HCT116 (cell line): Measurements from ENCODE around the gene DLX5. TPM values are rescaled to one million over a fixed set of nuclear protein-coding genes. Genes with fewer than 3 reads are reported as not detected.

Source experiments
- ATAC-seq: fragments of 200-7000 bp; cut with Tn5 transposase; 2 replicates; pipeline ENCODE4 v1.9.1; 2020; ENCODE audit warnings: mild to moderate bottlenecking, moderate library complexity
- BruUV-seq: library from RNA; stranded (reverse); fragments of 400-500 nt; replicated peaks from 2 replicates; lab custom pipeline; 2021; lab: Mats Ljungman, UMichigan
- CTCF ChIA-PET: fragments of 300-600 bp; sonication (Branson Sonifier 250); formaldehyde crosslinking; loops from one replicate; lab custom pipeline; 2021; ENCODE audit warnings: antibody characterized with exemption; lab: Charles Lee
- POLR2A ChIA-PET: fragments of 300-600, 350-600 bp; sonication (Branson Sonifier 250); formaldehyde crosslinking; loops from one replicate; lab custom pipeline; 2021; ENCODE audit warnings: antibody characterized with exemption; lab: Charles Lee
- RAD21 ChIA-PET, 2 experiments: fragments of 300-600 bp; sonication (Branson Sonifier 250); formaldehyde crosslinking; loops; one replicate each; lab custom pipeline; 2023; ENCODE audit warnings: low total read pairs in 2 of 2; ENCODE audit not compliant: uncharacterized antibody in 2 of 2, unreplicated experiment in 2 of 2, low non-redundant PET in 1 of 2; lab: Charles Lee
- DNase-seq: peaks from one replicate; pipeline ENCODE4 v3.0.0-alpha.2; 2010; ENCODE audit warnings: low read depth, low spot score
- H2AFZ ChIP-seq: fragments of 200-600 bp; shearing (Covaris generic), sonication (generic); 2 replicates; pipeline ENCODE4 v1.6.1; 2017; ENCODE audit warnings: low read depth, mixed run types, mixed read lengths, antibody characterized with exemption, low read length; ENCODE audit not compliant: poor library complexity, severe bottlenecking
- H3K27ac ChIP-seq: 2 replicates; pipeline ENCODE4 v1.5.1; 2012; ENCODE audit warnings: low read depth, low read length
- H3K27me3 ChIP-seq: fragments of 200-600 bp; sonication (generic); 2 replicates; pipeline ENCODE4 v1.6.1; 2016; ENCODE audit warnings: mixed run types, low read length, mixed read lengths; ENCODE audit not compliant: insufficient read depth
- H3K36me3 ChIP-seq, 2 experiments: fragments of 200-500 bp in 1 of 2; fragments of 200-600 bp in 1 of 2; sonication (Bioruptor generic) in 1 of 2; sonication (generic) in 1 of 2; 2 replicates each; pipeline versions ENCODE4 v1.5.1 to v1.6.1; 2014 to 2016; ENCODE audit warnings: low read length in 2 of 2, inconsistent platforms in 1 of 2, mixed read lengths in 1 of 2, mixed run types in 1 of 2; ENCODE audit not compliant: insufficient read depth in 2 of 2, control insufficient read depth in 1 of 2
- H3K4me1 ChIP-seq, 2 experiments: fragments of 200-600 bp in 1 of 2; sonication (generic) in 1 of 2; 2 replicates each; pipeline versions ENCODE4 v1.5.1 to v1.6.1; 2012 to 2017; ENCODE audit warnings: low read length in 2 of 2, inconsistent platforms in 1 of 2, mild to moderate bottlenecking in 1 of 2, mixed read lengths in 1 of 2, mixed run types in 1 of 2, moderate library complexity in 1 of 2; ENCODE audit not compliant: insufficient read depth in 2 of 2, control insufficient read depth in 1 of 2
- H3K4me2 ChIP-seq: fragments of 200-600 bp; sonication (generic); 2 replicates; pipeline ENCODE4 v1.6.1; 2017; ENCODE audit warnings: mixed run types, low read length, mixed read lengths
- H3K4me3 ChIP-seq, 2 experiments: fragments of 200-600 bp in 1 of 2; sonication (generic) in 1 of 2; replicated peaks in 1 of 2; 2 replicates each; pipeline ENCODE4 v1.5.1; 2011 to 2016; ENCODE audit warnings: low read length in 2 of 2, control low read depth in 1 of 2, low read depth in 1 of 2, mild to moderate bottlenecking in 1 of 2, mixed read lengths in 1 of 2, mixed run types in 1 of 2
- H3K79me2 ChIP-seq: fragments of 200-600 bp; sonication (generic); 2 replicates; pipeline ENCODE4 v1.6.1; 2017; ENCODE audit warnings: mild to moderate bottlenecking, mixed run types, low read length, moderate library complexity, mixed read lengths; ENCODE audit not compliant: insufficient read depth
- H3K9ac ChIP-seq: fragments of 200-600 bp; sonication (generic); 2 replicates; pipeline ENCODE4 v1.6.1; 2016; ENCODE audit warnings: low read length, mixed read lengths
- H3K9me2 ChIP-seq: fragments of 200-600 bp; sonication (generic), shearing (Covaris generic); 2 replicates; pipeline ENCODE4 v1.6.1; 2017; ENCODE audit warnings: mixed run types, mild to moderate bottlenecking, moderate library complexity; ENCODE audit not compliant: insufficient read depth
- H3K9me3 ChIP-seq, 2 experiments: fragments of 200-500 bp in 1 of 2; fragments of 200-600 bp in 1 of 2; sonication (Bioruptor generic) in 1 of 2; sonication (generic) in 1 of 2; 2 replicates each; pipeline ENCODE4 v1.6.1; 2014 to 2017; ENCODE audit warnings: low read length in 2 of 2, mixed read lengths in 2 of 2, inconsistent platforms in 1 of 2, low read depth in 1 of 2, mild to moderate bottlenecking in 1 of 2, mixed run types in 1 of 2, moderate library complexity in 1 of 2; ENCODE audit not compliant: control insufficient read depth in 1 of 2, insufficient read depth in 1 of 2
- H4K20me1 ChIP-seq: fragments of 200-600 bp; sonication (generic), shearing (Covaris generic); 2 replicates; pipeline ENCODE4 v1.6.1; 2017; ENCODE audit warnings: mixed run types, mild to moderate bottlenecking, moderate library complexity; ENCODE audit not compliant: insufficient read depth
- CBX3 ChIP-seq: IDR thresholded peaks from 2 replicates; pipeline ENCODE4 v1.6.1; 2012; ENCODE audit warnings: low read depth
- EGR1 ChIP-seq: IDR thresholded peaks from 2 replicates; pipeline ENCODE4 v1.6.1; 2012; ENCODE audit warnings: low read depth
- EZH2 ChIP-seq: fragments of 200-600 bp; sonication (generic); IDR thresholded peaks from 2 replicates; pipeline ENCODE4 v1.6.1; 2017; ENCODE audit warnings: antibody characterized with exemption, mixed run types
- EZH2phosphoT487 ChIP-seq: fragments of 200-600 bp; IDR thresholded peaks from 2 replicates; pipeline ENCODE4 v1.6.1; 2018; ENCODE audit warnings: antibody characterized with exemption, borderline replicate concordance
- JUND ChIP-seq: IDR thresholded peaks from 2 replicates; pipeline ENCODE4 v1.6.1; 2012
- POLR2AphosphoS5 ChIP-seq: IDR thresholded peaks from 2 replicates; pipeline ENCODE4 v1.6.1; 2011; ENCODE audit warnings: mild to moderate bottlenecking, low read depth, low read length, moderate library complexity
- RAD21 ChIP-seq: IDR thresholded peaks from 2 replicates; pipeline ENCODE4 v1.6.1; 2012; ENCODE audit warnings: low read depth, mild to moderate bottlenecking
- REST ChIP-seq: IDR thresholded peaks from 2 replicates; pipeline ENCODE4 v1.6.1; 2012; ENCODE audit warnings: low read depth
- SRF ChIP-seq: IDR thresholded peaks from 2 replicates; pipeline ENCODE4 v1.6.1; 2012; ENCODE audit warnings: low read depth
- YY1 ChIP-seq: IDR thresholded peaks from 2 replicates; pipeline ENCODE4 v1.6.1; 2011; ENCODE audit warnings: low read length, low read depth, moderate library complexity, mild to moderate bottlenecking; ENCODE audit not compliant: insufficient replicate concordance; ENCODE audit errors: extremely low read depth
- ZFX ChIP-seq: fragments of 450-650 bp; IDR thresholded peaks from 2 replicates; pipeline ENCODE4 v1.6.1; 2017
- ZNF274 ChIP-seq: fragments of 200-500 bp; sonication (Bioruptor generic); IDR thresholded peaks from 2 replicates; pipeline ENCODE4 v1.6.1; 2014; ENCODE audit warnings: mild to moderate bottlenecking, low read depth, low read length, inconsistent platforms
- intact Hi-C: fragments of 100-400 bp; cut with micrococcal nuclease; formaldehyde crosslinking; loops from 2 replicates; pipeline ENCODE4 v1.10.0; 2022
- total RNA-seq: library from RNA; stranded (reverse); gene quantifications from one replicate; pipeline ENCODE4 v1.2.1, GENCODE V29; 2021; ENCODE audit not compliant: unreplicated experiment
- TF ChIP-seq, protein P1 (sequence below): IDR thresholded peaks from 2 replicates; pipeline ENCODE4 v1.6.1; 2012
- TF ChIP-seq, protein P2 (sequence below): IDR thresholded peaks from 2 replicates; pipeline ENCODE4 v1.6.1; 2011; ENCODE audit warnings: mild to moderate bottlenecking, low read length, moderate library complexity; ENCODE audit not compliant: insufficient replicate concordance; ENCODE audit errors: extremely low read depth

DLX5 gene
- total RNA-seq, 1 experiment from 2014 or later = not detected

- TF ChIP-seq REST (no peak), EZH2 (no peak), EGR1 (no peak), ZNF274 (no peak), ZFX (no peak)
Measured at GRCh38 chr7:97012365-97013133, 12.1 kb downstream of the DLX5 start (continued).

- H3K4me3 ChIP-seq = no peak overlapping the region
- BruUV-seq = no TSS peak
- H3K9me3 ChIP-seq = no peaks in the 10 kb centered on the region
- no peaks in the 10 kb centered on the region for H3K4me1 ChIP-seq
- H3K4me2 ChIP-seq = no peak overlapping the region
- H3K27me3 ChIP-seq = peaks cover 68% of the 10 kb centered on the region
- no peak overlapping the region for H3K27ac ChIP-seq
- POLR2A ChIA-PET = no interaction called here
- H3K79me2 ChIP-seq = no peaks in the 10 kb centered on the region
- H3K9ac ChIP-seq = no peak overlapping the region
- no peaks in the 10 kb centered on the region for H4K20me1 ChIP-seq
- no peak overlapping the region for H2AFZ ChIP-seq
- CTCF ChIA-PET = no interaction called here
- ATAC-seq (no peak), DNase-seq (no peak)
- RAD21 ChIA-PET = no interaction called here
- intact Hi-C loops = no loop called here
- H3K9me2 ChIP-seq = no peaks in the 10 kb centered on the region
- H3K36me3 ChIP-seq = no peaks in the 10 kb centered on the region
- no peak for TF ChIP-seq YY1
- no peak for TF ChIP-seq SRF
- no peak for TF ChIP-seq ZNF274
- TF ChIP-seq RAD21 = no peak
- TF ChIP-seq JUND = no peak
- no peak for TF ChIP-seq EZH2
- TF ChIP-seq, protein P1, sequence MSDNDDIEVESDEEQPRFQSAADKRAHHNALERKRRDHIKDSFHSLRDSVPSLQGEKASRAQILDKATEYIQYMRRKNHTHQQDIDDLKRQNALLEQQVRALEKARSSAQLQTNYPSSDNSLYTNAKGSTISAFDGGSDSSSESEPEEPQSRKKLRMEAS = no peak
- no peak for TF ChIP-seq EZH2phosphoT487
- no peak for TF ChIP-seq POLR2AphosphoS5
- TF ChIP-seq, protein P2, sequence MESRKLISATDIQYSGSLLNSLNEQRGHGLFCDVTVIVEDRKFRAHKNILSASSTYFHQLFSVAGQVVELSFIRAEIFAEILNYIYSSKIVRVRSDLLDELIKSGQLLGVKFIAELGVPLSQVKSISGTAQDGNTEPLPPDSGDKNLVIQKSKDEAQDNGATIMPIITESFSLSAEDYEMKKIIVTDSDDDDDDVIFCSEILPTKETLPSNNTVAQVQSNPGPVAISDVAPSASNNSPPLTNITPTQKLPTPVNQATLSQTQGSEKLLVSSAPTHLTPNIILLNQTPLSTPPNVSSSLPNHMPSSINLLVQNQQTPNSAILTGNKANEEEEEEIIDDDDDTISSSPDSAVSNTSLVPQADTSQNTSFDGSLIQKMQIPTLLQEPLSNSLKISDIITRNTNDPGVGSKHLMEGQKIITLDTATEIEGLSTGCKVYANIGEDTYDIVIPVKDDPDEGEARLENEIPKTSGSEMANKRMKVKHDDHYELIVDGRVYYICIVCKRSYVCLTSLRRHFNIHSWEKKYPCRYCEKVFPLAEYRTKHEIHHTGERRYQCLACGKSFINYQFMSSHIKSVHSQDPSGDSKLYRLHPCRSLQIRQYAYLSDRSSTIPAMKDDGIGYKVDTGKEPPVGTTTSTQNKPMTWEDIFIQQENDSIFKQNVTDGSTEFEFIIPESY = no peak
- no peak for TF ChIP-seq CBX3
Measured at GRCh38 chr7:97011536-97012364, 12.9 kb downstream of the DLX5 start.
